ENCODE results near the gene PCDHB9.
A peak's percentile ranks its signal among the peaks of the same experiment; 100 is the strongest.
"Not testable (repeated sequence)": the region's sequence is repeated elsewhere in the genome, so short reads cannot be mapped to it uniquely, and the experiment has no call there.

Gene PCDHB9

GRCh38 chr5:141186897-141187512 is at the start of gene PCDHB9:
Gene PCDHB9, plus strand, starts transcription at chr5:141187161. Its CDS starts 158 bp downstream, at chr5:141187319.
- DNase-seq: peak; percentile 71 to 81

GRCh38 chr5:141137346-141137745 is 49.6 kb upstream of the PCDHB9 start:
- DNase-seq: not testable (repeated sequence)

- peak; percentile 20 to 38 for DNase-seq
These were observed 37.1 kb upstream of the PCDHB9 start, which contains the start of gene PCDHB6 for GRCh38 chr5:141149812-141150211. Gene PCDHB6, plus strand, starts transcription at chr5:141150057. Its CDS starts 201 bp downstream, at chr5:141150258.

GRCh38 chr5:141150224-141150992 is 36.6 kb upstream of the PCDHB9 start:
- no peak for DNase-seq

- no peak for DNase-seq
These were observed 36.0 kb upstream of the PCDHB9 start for GRCh38 chr5:141150993-141151325.

- not testable (repeated sequence) for DNase-seq
These were observed 35.3 kb upstream of the PCDHB9 start for GRCh38 chr5:141151632-141152031.

GRCh38 chr5:141152096-141152495 is 34.9 kb upstream of the PCDHB9 start:
- DNase-seq: not testable (repeated sequence)

GRCh38 chr5:141155540-141156374 is 31.2 kb upstream of the PCDHB9 start:
- peak in 1 of 2 experiments; percentile 2 for DNase-seq

- DNase-seq: not testable (repeated sequence)
These were observed 29.6 kb upstream of the PCDHB9 start for GRCh38 chr5:141157356-141157755.

- not testable (repeated sequence) for DNase-seq
These were observed 29.1 kb upstream of the PCDHB9 start for GRCh38 chr5:141157901-141158300.

GRCh38 chr5:141172381-141173204 is 14.4 kb upstream of the PCDHB9 start, which contains the start of gene PCDHB7:
Gene PCDHB7, plus strand, starts transcription at chr5:141172644. Its CDS starts 192 bp downstream, at chr5:141172836.
- peak; percentile 5 to 19 for DNase-seq

GRCh38 chr5:141174291-141175104 is 12.5 kb upstream of the PCDHB9 start:
- DNase-seq: not testable (repeated sequence)

- DNase-seq: no peak
These were observed 11.0 kb upstream of the PCDHB9 start for GRCh38 chr5:141175933-141176332.

GRCh38 chr5:141177577-141178191 is 9.3 kb upstream of the PCDHB9 start, which contains the start of gene PCDHB8:
Gene PCDHB8, plus strand, starts transcription at chr5:141177790. Its CDS starts 245 bp downstream, at chr5:141178035.
- DNase-seq: peak in 1 of 2 experiments; percentile 4

GRCh38 chr5:141179371-141179770 is 7.6 kb upstream of the PCDHB9 start:
- not testable (repeated sequence) for DNase-seq

- DNase-seq: not testable (repeated sequence)
These were observed 7.1 kb upstream of the PCDHB9 start for GRCh38 chr5:141179876-141180275.

- no peak for DNase-seq
These were observed 6.6 kb upstream of the PCDHB9 start for GRCh38 chr5:141180313-141180712.

- peak in 1 of 2 experiments; percentile 23 for DNase-seq
These were observed 4.7 kb upstream of the PCDHB9 start, which contains the start of gene PCDHB16 for GRCh38 chr5:141182248-141182647. Gene PCDHB16, plus strand, starts transcription at chr5:141182387. Its CDS starts 173 bp downstream, at chr5:141182560.

GRCh38 chr5:141184117-141184855 is 2.7 kb upstream of the PCDHB9 start:
- not testable (repeated sequence) for DNase-seq

GRCh38 chr5:141188682-141189081 is 1.7 kb downstream of the PCDHB9 start:
- not testable (repeated sequence) for DNase-seq

Data from NCI-H524 (cell line).